HepG2 (cell line): ENCODE measurements around the gene UBR7. TPM values are rescaled to one million over a fixed set of nuclear protein-coding genes. Genes with fewer than 3 reads are reported as not detected.

Experiments used
- ATF1 ChIP-seq: IDR thresholded peaks from 2 replicates; pipeline ENCODE4 v1.6.1; 2016; ENCODE audit warnings: mild to moderate bottlenecking, control low read depth
- EED ChIP-seq: sonication (generic); formaldehyde crosslinking; IDR thresholded peaks from 2 replicates; pipeline ENCODE4 v1.5.0; 2020; ENCODE audit warnings: mild to moderate bottlenecking, missing genetic modification reagents
- FOXJ3 ChIP-seq: sonication (generic); formaldehyde crosslinking; IDR thresholded peaks from 2 replicates; pipeline ENCODE4 v1.4.0; 2020; ENCODE audit warnings: missing genetic modification reagents, mild to moderate bottlenecking, borderline replicate concordance
- GATAD1 ChIP-seq: IDR thresholded peaks from 2 replicates; pipeline ENCODE4 v1.6.1; 2016; ENCODE audit warnings: missing genetic modification reagents, missing compliant biosample characterization
- KLF13 ChIP-seq: sonication (generic); formaldehyde crosslinking; IDR thresholded peaks from 2 replicates; pipeline ENCODE4 v1.4.0; 2020; ENCODE audit warnings: mild to moderate bottlenecking, missing genetic modification reagents
- MIER3 ChIP-seq: IDR thresholded peaks from 2 replicates; pipeline ENCODE4 v1.6.1; 2016; ENCODE audit warnings: missing compliant biosample characterization, borderline replicate concordance
- NFIB ChIP-seq: sonication (generic); formaldehyde crosslinking; IDR thresholded peaks from 2 replicates; pipeline ENCODE4 v1.9.0; 2021; ENCODE audit warnings: missing genetic modification reagents, mild to moderate bottlenecking, borderline replicate concordance
- NFIC ChIP-seq: IDR thresholded peaks from 2 replicates; pipeline ENCODE4 v1.6.1; 2012; ENCODE audit warnings: mild to moderate bottlenecking, low read length, inconsistent platforms
- NFKBIZ ChIP-seq: IDR thresholded peaks from 2 replicates; pipeline ENCODE4 v1.6.1; 2018; ENCODE audit warnings: missing genetic modification reagents, missing compliant biosample characterization
- PBX3 ChIP-seq: sonication (generic); formaldehyde crosslinking; IDR thresholded peaks from 2 replicates; pipeline ENCODE4 v1.8.1; 2023; ENCODE audit warnings: missing genetic modification reagents, inconsistent platforms, borderline replicate concordance
- POGZ ChIP-seq: sonication (generic); formaldehyde crosslinking; IDR thresholded peaks from 2 replicates; pipeline ENCODE4 v1.4.0; 2020; ENCODE audit warnings: mild to moderate bottlenecking, missing genetic modification reagents
- RXRA ChIP-seq: sonication (generic); formaldehyde crosslinking; IDR thresholded peaks from 2 replicates; pipeline ENCODE4 v1.5.1; 2020; ENCODE audit warnings: missing genetic modification reagents
- SAFB2 ChIP-seq: sonication (generic); formaldehyde crosslinking; IDR thresholded peaks from 2 replicates; pipeline ENCODE4 v1.5.1; 2020; ENCODE audit warnings: missing genetic modification reagents, low read depth, mild to moderate bottlenecking, borderline replicate concordance
- SP140L ChIP-seq: sonication (generic); formaldehyde crosslinking; IDR thresholded peaks from 2 replicates; pipeline ENCODE4 v1.4.0; 2020; ENCODE audit warnings: missing genetic modification reagents, borderline replicate concordance
- SRY ChIP-seq: sonication (generic); formaldehyde crosslinking; IDR thresholded peaks from 2 replicates; pipeline ENCODE4 v1.8.0; 2022; ENCODE audit warnings: mild to moderate bottlenecking, missing genetic modification reagents
- TOE1 ChIP-seq: sonication (generic); formaldehyde crosslinking; IDR thresholded peaks from 2 replicates; pipeline ENCODE4 v1.4.0; 2020; ENCODE audit warnings: mild to moderate bottlenecking, missing genetic modification reagents
- YEATS4 ChIP-seq: sonication (generic); formaldehyde crosslinking; IDR thresholded peaks from 2 replicates; pipeline ENCODE4 v1.4.0; 2020; ENCODE audit warnings: missing genetic modification reagents, borderline replicate concordance
- ZFP90 ChIP-seq: sonication (generic); formaldehyde crosslinking; IDR thresholded peaks from 2 replicates; pipeline ENCODE4 v1.8.0; 2022; ENCODE audit warnings: missing genetic modification reagents, mild to moderate bottlenecking, inconsistent platforms, borderline replicate concordance
- ZNF205 ChIP-seq: IDR thresholded peaks from 2 replicates; pipeline ENCODE4 v1.6.1; 2018; ENCODE audit warnings: missing biosample characterization, missing genetic modification reagents
- polyA plus RNA-seq, 8 experiments: library from polyadenylated mRNA; depleted of rRNA in 3 of 8; stranded (reverse) in 7 of 8; unstranded in 1 of 8; fragments of >200 nt; fragmentation: Illumina TruSeq in 4 of 8; extraction: Trizol in 4 of 8; gene quantifications; 2 replicates each; pipeline versions ENCODE4 v1.2.1 to v1.2.3, GENCODE V29; 2011 to 2016; ENCODE audit warnings: low read depth in 4 of 8, missing spikeins in 1 of 8, mixed read lengths in 1 of 8; ENCODE audit not compliant: insufficient read depth in 1 of 8
- total RNA-seq, 5 experiments: library from RNA; depleted of rRNA; stranded (reverse); fragments of >200 nt; fragmentation: Illumina TruSeq; extraction: Trizol; gene quantifications; 2 replicates each; pipeline ENCODE4 v1.2.3, GENCODE V29; 2016; ENCODE audit warnings: low read depth in 1 of 5
- TF ChIP-seq, protein P1 (sequence below): sonication (generic); formaldehyde crosslinking; IDR thresholded peaks from 2 replicates; pipeline ENCODE4 v1.8.0; 2022; ENCODE audit warnings: mild to moderate bottlenecking, missing genetic modification reagents; ENCODE audit not compliant: insufficient replicate concordance
- TF ChIP-seq, protein P2 (sequence below): conservative IDR thresholded peaks from 2 replicates; pipeline ENCODE4 v1.6.1; 2018; ENCODE audit warnings: missing genetic modification reagents
- TF ChIP-seq, protein P3 (sequence below): sonication (generic); IDR thresholded peaks from 2 replicates; pipeline ENCODE4 v1.6.1; 2016; ENCODE audit warnings: low read depth, borderline replicate concordance
- TF ChIP-seq, protein P4 (sequence below): sonication (generic); formaldehyde crosslinking; IDR thresholded peaks from 2 replicates; pipeline ENCODE4 v1.5.0; 2020; ENCODE audit warnings: missing genetic modification reagents

UBR7 gene
- total and polyA plus RNA-seq, 2 of the 13 experiments (the other 11 are each of a cell fraction or from before 2014, with no cell fraction given): 11.0 to 19.7 TPM

DNA sequence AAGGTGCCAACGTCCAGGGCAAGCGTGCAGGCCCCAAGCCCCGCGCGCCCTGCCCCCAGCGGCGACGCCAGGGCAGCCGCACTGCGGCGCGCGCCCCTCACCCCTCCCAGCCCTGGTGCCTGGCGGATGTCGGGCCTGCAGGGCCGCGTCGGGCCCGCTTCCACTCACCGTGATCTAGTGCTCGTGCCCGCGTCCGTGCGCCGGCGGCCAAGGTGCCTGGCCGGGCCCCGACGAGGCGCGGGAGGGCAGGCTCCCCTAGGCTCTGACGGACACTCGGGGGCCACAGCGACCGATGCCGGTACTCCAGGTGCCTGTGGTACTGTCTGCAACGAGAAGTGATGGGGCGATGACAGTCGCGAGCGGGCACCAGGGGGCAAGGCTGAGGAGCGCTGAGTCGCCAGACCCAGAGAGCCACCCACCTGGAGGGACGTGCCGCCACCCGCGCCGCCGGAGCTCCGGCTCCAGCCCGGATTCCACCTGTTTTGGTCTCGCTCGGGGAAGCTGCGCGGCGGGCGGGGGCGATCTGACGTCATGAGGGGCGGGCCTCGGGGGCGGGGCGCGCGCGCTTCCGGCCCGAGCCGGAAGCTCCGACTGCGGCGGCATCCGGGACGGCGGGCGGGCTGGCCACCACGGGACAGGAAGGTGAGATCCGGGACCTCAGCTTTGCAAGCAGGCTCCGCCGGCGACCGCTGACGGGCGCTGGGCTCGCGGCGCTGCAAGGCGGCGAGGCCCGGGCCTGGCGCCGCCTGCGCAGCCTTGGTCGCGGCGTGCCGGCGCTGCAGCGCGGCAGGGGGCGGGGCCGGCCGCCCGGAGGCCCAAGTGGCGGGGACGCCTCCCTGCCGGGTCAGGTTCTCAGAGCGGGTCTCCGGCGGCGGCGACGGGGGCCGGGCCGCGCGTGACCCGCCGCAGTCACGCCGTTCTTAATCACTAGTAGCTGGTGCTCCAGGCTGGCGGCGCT is 22.4 kb upstream of the UBR7 start, which contains the start of the genes LYSET and MOAP1 (continued):
- TF ChIP-seq ZNF205 (CRISPR knock-in tag) (0 out of 2 replicates have a peak, but pooled peaks have one; percentile 17), PBX3 (CRISPR knock-in tag) (0 out of 2 replicates have a peak, but pooled peaks have one; percentile 17), POGZ (CRISPR knock-in tag) (no peak), EED (no peak), SRY (CRISPR knock-in tag) (peak; percentile 79), SAFB2 (CRISPR knock-in tag) (peak; percentile 90), YEATS4 (CRISPR knock-in tag) (peak; percentile 92), FOXJ3 (CRISPR knock-in tag) (0 out of 2 replicates have a peak, but pooled peaks have one; percentile 16), ATF1 (CRISPR knock-in tag) (no peak), MIER3 (CRISPR knock-in tag) (no peak), NFIC (no peak), GATAD1 (no peak; the same call in 1 of the 2 replicates), SP140L (no peak), ZFP90 (CRISPR knock-in tag) (peak; percentile 84; the same call in 1 of the 2 replicates), NFIB (no peak), TOE1 (no peak), KLF13 (no peak), RXRA (CRISPR knock-in tag) (no peak), NFKBIZ (CRISPR knock-in tag) (no peak)
- TF ChIP-seq, protein P1, sequence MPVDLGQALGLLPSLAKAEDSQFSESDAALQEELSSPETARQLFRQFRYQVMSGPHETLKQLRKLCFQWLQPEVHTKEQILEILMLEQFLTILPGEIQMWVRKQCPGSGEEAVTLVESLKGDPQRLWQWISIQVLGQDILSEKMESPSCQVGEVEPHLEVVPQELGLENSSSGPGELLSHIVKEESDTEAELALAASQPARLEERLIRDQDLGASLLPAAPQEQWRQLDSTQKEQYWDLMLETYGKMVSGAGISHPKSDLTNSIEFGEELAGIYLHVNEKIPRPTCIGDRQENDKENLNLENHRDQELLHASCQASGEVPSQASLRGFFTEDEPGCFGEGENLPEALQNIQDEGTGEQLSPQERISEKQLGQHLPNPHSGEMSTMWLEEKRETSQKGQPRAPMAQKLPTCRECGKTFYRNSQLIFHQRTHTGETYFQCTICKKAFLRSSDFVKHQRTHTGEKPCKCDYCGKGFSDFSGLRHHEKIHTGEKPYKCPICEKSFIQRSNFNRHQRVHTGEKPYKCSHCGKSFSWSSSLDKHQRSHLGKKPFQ (CRISPR knock-in tag): peak; percentile 85
- TF ChIP-seq, protein P2, sequence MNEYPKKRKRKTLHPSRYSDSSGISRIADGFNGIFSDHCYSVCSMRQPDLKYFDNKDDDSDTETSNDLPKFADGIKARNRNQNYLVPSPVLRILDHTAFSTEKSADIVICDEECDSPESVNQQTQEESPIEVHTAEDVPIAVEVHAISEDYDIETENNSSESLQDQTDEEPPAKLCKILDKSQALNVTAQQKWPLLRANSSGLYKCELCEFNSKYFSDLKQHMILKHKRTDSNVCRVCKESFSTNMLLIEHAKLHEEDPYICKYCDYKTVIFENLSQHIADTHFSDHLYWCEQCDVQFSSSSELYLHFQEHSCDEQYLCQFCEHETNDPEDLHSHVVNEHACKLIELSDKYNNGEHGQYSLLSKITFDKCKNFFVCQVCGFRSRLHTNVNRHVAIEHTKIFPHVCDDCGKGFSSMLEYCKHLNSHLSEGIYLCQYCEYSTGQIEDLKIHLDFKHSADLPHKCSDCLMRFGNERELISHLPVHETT (CRISPR knock-in tag): no peak; the same call in none of the 2 replicates
- TF ChIP-seq, protein P3, sequence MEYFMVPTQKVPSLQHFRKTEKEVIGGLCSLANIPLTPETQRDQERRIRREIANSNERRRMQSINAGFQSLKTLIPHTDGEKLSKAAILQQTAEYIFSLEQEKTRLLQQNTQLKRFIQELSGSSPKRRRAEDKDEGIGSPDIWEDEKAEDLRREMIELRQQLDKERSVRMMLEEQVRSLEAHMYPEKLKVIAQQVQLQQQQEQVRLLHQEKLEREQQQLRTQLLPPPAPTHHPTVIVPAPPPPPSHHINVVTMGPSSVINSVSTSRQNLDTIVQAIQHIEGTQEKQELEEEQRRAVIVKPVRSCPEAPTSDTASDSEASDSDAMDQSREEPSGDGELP: peak; percentile 43; the same call in 1 of the 2 replicates
- TF ChIP-seq, protein P4, sequence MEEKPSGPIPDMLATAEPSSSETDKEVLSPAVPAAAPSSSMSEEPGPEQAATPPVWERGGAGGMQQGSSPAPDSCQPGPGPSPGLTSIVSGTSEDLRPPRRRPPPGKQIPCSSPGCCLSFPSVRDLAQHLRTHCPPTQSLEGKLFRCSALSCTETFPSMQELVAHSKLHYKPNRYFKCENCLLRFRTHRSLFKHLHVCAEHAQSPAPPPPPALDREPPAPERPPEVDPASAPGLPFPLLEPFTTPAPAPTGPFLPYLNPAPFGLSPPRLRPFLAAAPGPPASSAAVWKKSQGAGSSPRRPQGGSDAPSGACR (CRISPR knock-in tag): no peak; the same call in 1 of the 2 replicates
